Stimulated activated naive CD8-positive, alpha-beta T cell treated with anti-CD3 and anti-CD28 coated beads, Interleukin-15, Interleukin-2, amounts not matched to agents 100 U/mL and 50 U/mL, for 24 hours (primary cell): Measurements from ENCODE around the gene FHIT.

ENCODE experiments used
- ATAC-seq: fragments of 150-1000 bp; cut with Tn5 transposase; one replicate; pipeline ENCODE4 v1.10.0; 2021
- DNase-seq: peaks from one replicate; pipeline ENCODE4 v3.0.0; 2021

Gene FHIT

GRCh38 chr3:61169621-61170251, 81.5 kb downstream of the FHIT start:
- no peak for ATAC-seq

GRCh38 chr3:61168286-61168685, 83.0 kb downstream of the FHIT start:
- ATAC-seq (no peak), DNase-seq (no peak)

More at GRCh38 chr3:61169621-61170251, 81.5 kb downstream of the FHIT start:
- no peak for DNase-seq

- ATAC-seq = no peak
- DNase-seq = no peak
Observed at GRCh38 chr3:61162965-61163364, 88.3 kb downstream of the FHIT start.

GRCh38 chr3:61158667-61159066, 92.6 kb downstream of the FHIT start:
- DNase-seq = no peak
- no peak for ATAC-seq

GRCh38 chr3:61158216-61158615, 93.0 kb downstream of the FHIT start:
- no peak for DNase-seq
- ATAC-seq = no peak

GRCh38 chr3:61157414-61157813, 93.8 kb downstream of the FHIT start:
- DNase-seq = no peak
- no peak for ATAC-seq

- ATAC-seq (no peak), DNase-seq (no peak)
Observed at GRCh38 chr3:61155701-61156292, 95.5 kb downstream of the FHIT start.

- DNase-seq = no peak
- ATAC-seq = no peak
Observed at GRCh38 chr3:61154457-61155198, 96.6 kb downstream of the FHIT start.

GRCh38 chr3:61152071-61152470, 99.2 kb downstream of the FHIT start:
- DNase-seq (no peak), ATAC-seq (no peak)

GRCh38 chr3:61149236-61149635, 102.0 kb downstream of the FHIT start:
- DNase-seq (no peak), ATAC-seq (no peak)

- ATAC-seq (no peak), DNase-seq (no peak)
Observed at GRCh38 chr3:61146010-61146890, 105.0 kb downstream of the FHIT start.

- ATAC-seq (no peak), DNase-seq (no peak)
Observed at GRCh38 chr3:61141697-61142096, 109.6 kb downstream of the FHIT start.

GRCh38 chr3:61141227-61141626, 110.0 kb downstream of the FHIT start:
- ATAC-seq (no peak), DNase-seq (no peak)

- no peak for DNase-seq
- no peak for ATAC-seq
Observed at GRCh38 chr3:61139686-61140085, 111.6 kb downstream of the FHIT start.

GRCh38 chr3:61138401-61138800, 112.9 kb downstream of the FHIT start:
- ATAC-seq = no peak
- no peak for DNase-seq

GRCh38 chr3:61136191-61136590, 115.1 kb downstream of the FHIT start:
- ATAC-seq (no peak), DNase-seq (no peak)

- ATAC-seq = no peak
- no peak for DNase-seq
Observed at GRCh38 chr3:61134532-61134931, 116.7 kb downstream of the FHIT start.

GRCh38 chr3:61132062-61132461, 119.2 kb downstream of the FHIT start:
- DNase-seq = no peak
- ATAC-seq = no peak

- DNase-seq (no peak), ATAC-seq (no peak)
Observed at GRCh38 chr3:61118830-61119229, 132.4 kb downstream of the FHIT start.

- ATAC-seq = no peak
- DNase-seq = no peak
Observed at GRCh38 chr3:61117045-61117898, 134.0 kb downstream of the FHIT start.

- ATAC-seq (no peak), DNase-seq (no peak)
Observed at GRCh38 chr3:61114316-61114953, 136.8 kb downstream of the FHIT start.
